Measurements from ENCODE around the gene TCL1B.
A peak's percentile ranks its signal among the peaks of the same experiment; 100 is the strongest.

Gene TCL1B

GRCh38 chr14:95741038-95741490 lies 54.8 kb downstream of the TCL1B start (continued):
- peak; percentile 52 for TF ChIP-seq ZNF843 (tag by site-specific recombination; IDR thresholded peaks at IDR 0.05)
- TF ChIP-seq SP7 (tag by site-specific recombination; IDR thresholded peaks at IDR 0.05), result peak; percentile 65
- no peak for TF ChIP-seq ZBTB1 (tag by site-specific recombination; IDR thresholded peaks at IDR 0.05)
- peak; percentile 27; the same call in 1 of the 2 replicates for TF ChIP-seq PATZ1 (tag by site-specific recombination; IDR thresholded peaks at IDR 0.05)
- peak; percentile 58; the same call in 1 of the 2 replicates for TF ChIP-seq WT1 (tag by site-specific recombination; IDR thresholded peaks at IDR 0.05)
- 0 out of 2 replicates have a peak, but pooled peaks have one; percentile 23 for TF ChIP-seq ZNF660 (tag by site-specific recombination; IDR thresholded peaks at IDR 0.05)
- no peak for TF ChIP-seq ZBTB11 (tag by site-specific recombination; conservative IDR thresholded peaks at IDR 0.05; ENCODE audit: low read depth)
- TF ChIP-seq GLIS2 (tag by site-specific recombination; IDR thresholded peaks at IDR 0.05), result peak; percentile 30; the same call in 1 of the 2 replicates
- peak; percentile 95 for TF ChIP-seq TRIM28 (IDR thresholded peaks at IDR 0.05; ENCODE audit: borderline replicate concordance, low read length)
- 0 out of 2 replicates have a peak, but pooled peaks have one; percentile 18 for TF ChIP-seq KLF16 (tag by site-specific recombination; IDR thresholded peaks at IDR 0.05)
- TF ChIP-seq ZNF596 (tag by site-specific recombination; IDR thresholded peaks at IDR 0.05), result no peak
- TF ChIP-seq ZFP69B (tag by site-specific recombination; IDR thresholded peaks at IDR 0.05), result 0 out of 2 replicates have a peak, but pooled peaks have one; percentile 15
- no peak for TF ChIP-seq ZNF292 (tag by site-specific recombination; IDR thresholded peaks at IDR 0.05; ENCODE audit: borderline replicate concordance, low read depth)
- no peak for TF ChIP-seq RBAK (tag by site-specific recombination; IDR thresholded peaks at IDR 0.05)
- peak; percentile 73 for TF ChIP-seq ZBTB48 (tag by site-specific recombination; IDR thresholded peaks at IDR 0.05)
- TF ChIP-seq ZNF692 (tag by site-specific recombination; IDR thresholded peaks at IDR 0.05), result peak; percentile 73
- TF ChIP-seq ZSCAN30 (tag by site-specific recombination; IDR thresholded peaks at IDR 0.05), result peak; percentile 55; the same call in 1 of the 2 replicates
- TF ChIP-seq ZNF610 (tag by site-specific recombination; IDR thresholded peaks at IDR 0.05; ENCODE audit: borderline replicate concordance), result no peak
- 0 out of 2 replicates have a peak, but pooled peaks have one; percentile 33 for TF ChIP-seq KLF1 (tag by site-specific recombination; IDR thresholded peaks at IDR 0.05)
- no peak for TF ChIP-seq ZNF221 (tag by site-specific recombination; IDR thresholded peaks at IDR 0.05; ENCODE audit: borderline replicate concordance)
- no peak for TF ChIP-seq ZNF510 (tag by site-specific recombination; IDR thresholded peaks at IDR 0.05; ENCODE audit: insufficient replicate concordance)
- TF ChIP-seq ZNF521 (tag by site-specific recombination; IDR thresholded peaks at IDR 0.05), result no peak
- peak; percentile 83 for TF ChIP-seq FEZF1 (tag by site-specific recombination; IDR thresholded peaks at IDR 0.05)
